DOHH2 (cell line): ENCODE measurements around the gene GALNS.

Experiments
- H3F3A ChIP-seq: fragments of 200-600 bp; sonication (generic), shearing (Covaris generic); 2 replicates; pipeline ENCODE4 v1.6.0; 2016; ENCODE audit warnings: antibody characterized with exemption, mild to moderate bottlenecking; ENCODE audit not compliant: control insufficient read depth, insufficient read depth
- H3K27ac ChIP-seq: fragments of 200-600 bp; sonication (generic); 2 replicates; pipeline ENCODE4 v1.5.1; 2014; ENCODE audit warnings: low read depth, mild to moderate bottlenecking, low read length, moderate library complexity
- H3K27me3 ChIP-seq: fragments of 200-600 bp; sonication (generic); 2 replicates; pipeline ENCODE4 v1.6.1; 2014; ENCODE audit warnings: mild to moderate bottlenecking, low read length, mixed read lengths; ENCODE audit not compliant: control insufficient read depth
- H3K36me3 ChIP-seq: fragments of 200-600 bp; sonication (generic); 2 replicates; pipeline ENCODE4 v1.6.1; 2014; ENCODE audit warnings: mild to moderate bottlenecking, low read length, moderate library complexity, mixed read lengths; ENCODE audit not compliant: control insufficient read depth
- H3K4me1 ChIP-seq: fragments of 200-600 bp; sonication (generic); 2 replicates; pipeline ENCODE4 v1.6.1; 2014; ENCODE audit warnings: mild to moderate bottlenecking, low read length, mixed read lengths; ENCODE audit not compliant: control insufficient read depth
- H3K4me2 ChIP-seq: fragments of 200-600 bp; sonication (generic); 2 replicates; pipeline ENCODE4 v1.6.0; 2014; ENCODE audit warnings: mild to moderate bottlenecking, low read length, moderate library complexity
- H3K4me3 ChIP-seq: fragments of 200-600 bp; sonication (generic); 2 replicates; pipeline ENCODE4 v1.5.1; 2014; ENCODE audit warnings: mild to moderate bottlenecking, low read length, mixed read lengths
- H3K79me2 ChIP-seq: fragments of 200-600 bp; sonication (generic); 2 replicates; pipeline ENCODE4 v1.6.1; 2014; ENCODE audit warnings: mild to moderate bottlenecking, low read length, mixed read lengths; ENCODE audit not compliant: control insufficient read depth
- H3K9me2 ChIP-seq: fragments of 200-600 bp; sonication (generic); replicated peaks from 2 replicates; pipeline ENCODE4 v1.6.1; 2014; ENCODE audit warnings: mild to moderate bottlenecking, low read length, mixed read lengths; ENCODE audit not compliant: control insufficient read depth
- H3K9me3 ChIP-seq: fragments of 200-600 bp; sonication (generic); 2 replicates; pipeline ENCODE4 v1.6.1; 2014; ENCODE audit warnings: antibody characterized with exemption, low read length, mixed read lengths; ENCODE audit not compliant: control insufficient read depth, insufficient read depth
- H4K20me1 ChIP-seq: fragments of 200-600 bp; sonication (generic); 2 replicates; pipeline ENCODE4 v1.6.0; 2014; ENCODE audit warnings: low read depth, mild to moderate bottlenecking, antibody characterized with exemption, low read length, moderate library complexity; ENCODE audit not compliant: control insufficient read depth, insufficient read depth
- CTCF ChIP-seq: fragments of 200-600 bp; sonication (generic); IDR thresholded peaks from one replicate; pipeline ENCODE4 v1.5.1; 2014; ENCODE audit warnings: antibody characterized with exemption, mild to moderate bottlenecking, low read depth, low read length; ENCODE audit not compliant: poor library complexity, severe bottlenecking
- EZH2phosphoT487 ChIP-seq: fragments of 200-600 bp; sonication (generic); IDR thresholded peaks from 2 replicates; pipeline ENCODE4 v1.6.1; 2017; ENCODE audit warnings: borderline replicate concordance, mild to moderate bottlenecking, antibody characterized with exemption, low read length, moderate library complexity, mixed read lengths

The GALNS gene

GRCh38 chr16:88815901-88816589 lies 40.7 kb downstream of the GALNS start:
- Histone ChIP-seq H4K20me1 (no peaks in the 10 kb centered on the region), H3K4me3 (no peak overlapping the region), H3K9me2 (no peaks in the 10 kb centered on the region), H3K27me3 (no peaks in the 10 kb centered on the region), H3K4me1 (peaks cover 6% of the 10 kb centered on the region), H3K9me3 (peaks cover 7% of the 10 kb centered on the region; the same call in 1 of the 2 replicates), H3K4me2 (no peak overlapping the region), H3K27ac (no peak overlapping the region), H3K36me3 (peaks cover 4% of the 10 kb centered on the region; the same call in 1 of the 2 replicates), H3F3A (no peaks in the 10 kb centered on the region; the same call in 1 of the 2 replicates), H3K79me2 (peaks cover 6% of the 10 kb centered on the region)
- no peak for TF ChIP-seq EZH2phosphoT487
- TF ChIP-seq CTCF = peak; percentile 92

DNA sequence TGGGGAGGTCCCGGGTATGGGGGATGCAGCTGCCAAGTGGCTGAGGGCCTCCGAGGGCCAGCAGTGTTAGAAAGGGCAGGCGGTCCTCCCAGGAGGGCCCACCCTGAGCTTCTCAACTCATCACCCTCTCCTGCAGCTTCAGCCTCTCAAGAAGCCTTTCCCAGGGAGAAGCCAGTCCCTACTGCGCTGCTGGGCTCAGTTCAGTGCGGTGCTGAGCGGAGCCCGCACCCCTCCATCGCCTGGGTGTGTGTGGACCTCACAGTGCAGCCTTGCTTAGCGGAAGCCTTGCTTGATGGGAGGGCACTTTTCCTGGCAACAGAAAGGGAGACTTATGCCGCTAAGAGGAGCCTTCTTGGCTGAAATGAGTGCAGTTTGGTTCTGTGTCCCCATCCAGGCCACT lies 41.5 kb downstream of the GALNS start:
- Histone ChIP-seq H3F3A (no peaks in the 10 kb centered on the region; the same call in 1 of the 2 replicates), H3K36me3 (peaks cover 13% of the 10 kb centered on the region), H3K9me3 (peaks cover 7% of the 10 kb centered on the region; the same call in 1 of the 2 replicates), H3K9me2 (no peaks in the 10 kb centered on the region), H3K27me3 (no peaks in the 10 kb centered on the region), H3K4me1 (peaks cover 15% of the 10 kb centered on the region), H3K79me2 (peaks cover 14% of the 10 kb centered on the region), H4K20me1 (no peaks in the 10 kb centered on the region), H3K4me2 (no peak overlapping the region), H3K27ac (no peak overlapping the region), H3K4me3 (no peak overlapping the region)
- TF ChIP-seq CTCF = no peak
- no peak for TF ChIP-seq EZH2phosphoT487

DNA sequence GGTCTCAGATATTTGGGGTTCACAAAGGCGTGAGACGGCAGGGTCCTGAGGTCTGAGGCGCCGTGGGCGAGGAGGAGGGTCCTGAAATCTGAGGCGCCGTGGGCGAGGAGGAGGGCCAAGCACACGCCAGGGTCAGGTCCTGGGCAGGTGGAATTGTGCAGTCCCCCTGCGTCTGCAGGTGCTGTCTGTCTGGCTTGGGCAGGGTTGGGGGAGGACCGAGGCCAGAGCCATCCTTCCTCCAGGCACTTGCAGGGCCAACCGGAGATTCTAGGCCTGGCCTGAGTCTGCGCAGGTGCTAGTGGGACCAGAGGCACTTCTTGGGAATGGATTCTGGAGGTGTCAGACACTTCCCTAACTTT lies 42.6 kb downstream of the GALNS start:
- Histone ChIP-seq H3K4me2 (no peak overlapping the region), H3K27ac (no peak overlapping the region)

More for the DNA sequence above, 42.6 kb downstream of the GALNS start:
- Histone ChIP-seq H4K20me1 (no peaks in the 10 kb centered on the region), H3F3A (peaks cover 6% of the 10 kb centered on the region), H3K9me3 (peaks cover 7% of the 10 kb centered on the region; the same call in 1 of the 2 replicates), H3K4me1 (peaks cover 26% of the 10 kb centered on the region), H3K79me2 (peaks cover 24% of the 10 kb centered on the region), H3K9me2 (no peaks in the 10 kb centered on the region), H3K36me3 (peaks cover 24% of the 10 kb centered on the region), H3K27me3 (no peaks in the 10 kb centered on the region), H3K4me3 (no peak overlapping the region)
- TF ChIP-seq EZH2phosphoT487 (no peak), CTCF (no peak)
